ENCODE results near the gene SLAIN2.

Gene SLAIN2

GRCh38 chr4:48333587-48333986 is 7.7 kb upstream of the SLAIN2 start:
- DNase-seq (ENCODE audit: extremely low read depth in 1 of 2, low read depth in 1 of 2) = no peak

- DNase-seq (ENCODE audit: extremely low read depth in 1 of 2, low read depth in 1 of 2) = no peak
Observed at GRCh38 chr4:48334236-48334635, 7.1 kb upstream of the SLAIN2 start.

- DNase-seq (ENCODE audit: extremely low read depth in 1 of 2, low read depth in 1 of 2) = no peak
Observed at GRCh38 chr4:48334900-48335384, 6.4 kb upstream of the SLAIN2 start.

GRCh38 chr4:48336146-48336870 is 5.0 kb upstream of the SLAIN2 start:
- DNase-seq (ENCODE audit: extremely low read depth in 1 of 2, low read depth in 1 of 2) = no peak

- DNase-seq (ENCODE audit: extremely low read depth in 1 of 2, low read depth in 1 of 2) = no peak
Observed at GRCh38 chr4:48337731-48338130, 3.6 kb upstream of the SLAIN2 start.

GRCh38 chr4:48339642-48340041 is 1.7 kb upstream of the SLAIN2 start:
- DNase-seq (ENCODE audit: extremely low read depth in 1 of 2, low read depth in 1 of 2) = no peak

- no peak for DNase-seq (ENCODE audit: extremely low read depth in 1 of 2, low read depth in 1 of 2)
Observed at GRCh38 chr4:48340276-48340964, 909 bp upstream of the SLAIN2 start.

GRCh38 chr4:48341776-48342605 is 662 bp downstream of the SLAIN2 start:
- peak; percentile 15 to 17 for DNase-seq (ENCODE audit: extremely low read depth in 1 of 2, low read depth in 1 of 2)

- DNase-seq (ENCODE audit: extremely low read depth in 1 of 2, low read depth in 1 of 2) = no peak
Observed at GRCh38 chr4:48342606-48342880, 1.2 kb downstream of the SLAIN2 start.

- DNase-seq (ENCODE audit: extremely low read depth in 1 of 2, low read depth in 1 of 2) = no peak
Observed at GRCh38 chr4:48343035-48343434, 1.7 kb downstream of the SLAIN2 start.

GRCh38 chr4:48343551-48343950 is 2.2 kb downstream of the SLAIN2 start:
- DNase-seq (ENCODE audit: extremely low read depth in 1 of 2, low read depth in 1 of 2) = no peak

- DNase-seq (ENCODE audit: extremely low read depth in 1 of 2, low read depth in 1 of 2) = no peak
Observed at GRCh38 chr4:48345542-48345941, 4.2 kb downstream of the SLAIN2 start.

- DNase-seq (ENCODE audit: extremely low read depth in 1 of 2, low read depth in 1 of 2) = no peak
Observed at GRCh38 chr4:48346594-48346993, 5.3 kb downstream of the SLAIN2 start.

- no peak for DNase-seq (ENCODE audit: extremely low read depth in 1 of 2, low read depth in 1 of 2)
Observed at GRCh38 chr4:48347282-48347921, 6.1 kb downstream of the SLAIN2 start.

GRCh38 chr4:48350871-48351270 is 9.5 kb downstream of the SLAIN2 start:
- no peak for DNase-seq (ENCODE audit: extremely low read depth in 1 of 2, low read depth in 1 of 2)

- DNase-seq (ENCODE audit: extremely low read depth in 1 of 2, low read depth in 1 of 2) = no peak
Observed at GRCh38 chr4:48352793-48353192, 11.5 kb downstream of the SLAIN2 start.

- no peak for DNase-seq (ENCODE audit: extremely low read depth in 1 of 2, low read depth in 1 of 2)
Observed at GRCh38 chr4:48356355-48356754, 15.0 kb downstream of the SLAIN2 start.

- DNase-seq (ENCODE audit: extremely low read depth in 1 of 2, low read depth in 1 of 2) = no peak
Observed at GRCh38 chr4:48360285-48361011, 19.1 kb downstream of the SLAIN2 start.

GRCh38 chr4:48361012-48361400 is 19.7 kb downstream of the SLAIN2 start:
- DNase-seq (ENCODE audit: extremely low read depth in 1 of 2, low read depth in 1 of 2) = no peak

- no peak for DNase-seq (ENCODE audit: extremely low read depth in 1 of 2, low read depth in 1 of 2)
Observed at GRCh38 chr4:48366611-48367010, 25.3 kb downstream of the SLAIN2 start.

- no peak for DNase-seq (ENCODE audit: extremely low read depth in 1 of 2, low read depth in 1 of 2)
Observed at GRCh38 chr4:48367016-48367415, 25.7 kb downstream of the SLAIN2 start.

Data from stimulated activated CD8-positive, alpha-beta memory T cell treated with anti-CD3 and anti-CD28 coated beads, Interleukin-7, amount 100 ng/mL, for 48 hours (primary cell).